Cerebellar nuclear complex (tissue), 1 donor: ENCODE measurements around the gene DIS3L2.
A peak's percentile ranks its signal among the peaks of the same experiment; 100 is the strongest.

ENCODE experiments used
- DNase-seq, 2 experiments: peaks; one replicate each; lab custom pipeline; 2025; lab: John Stamatoyannopoulos, UW

DIS3L2 gene

GRCh38 chr2:231961349-231962166 is at the start of gene DIS3L2:
Gene DIS3L2 (plus strand): TSS chr2:231961713. CDS start chr2:232014928, 53,215 bp downstream.
- peak in 1 of 2 experiments; percentile 27 for DNase-seq

GRCh38 chr2:231914077-231914690 is 47.3 kb upstream of the DIS3L2 start:
- DNase-seq, result no peak

GRCh38 chr2:231917280-231918066 is 44.0 kb upstream of the DIS3L2 start:
- no peak for DNase-seq

- DNase-seq, result no peak
Measured at GRCh38 chr2:231918501-231919330, 42.8 kb upstream of the DIS3L2 start.

- no peak for DNase-seq
Measured at GRCh38 chr2:231919341-231920035, 42.0 kb upstream of the DIS3L2 start.

- no peak for DNase-seq
Measured at GRCh38 chr2:231920366-231920765, 41.1 kb upstream of the DIS3L2 start.

GRCh38 chr2:231920795-231921194 is 40.7 kb upstream of the DIS3L2 start:
- DNase-seq, result no peak

GRCh38 chr2:231922311-231923009 is 39.1 kb upstream of the DIS3L2 start:
- DNase-seq, result no peak

GRCh38 chr2:231923010-231923344 is 38.5 kb upstream of the DIS3L2 start:
- DNase-seq, result no peak

- no peak for DNase-seq
Measured at GRCh38 chr2:231923951-231924888, 37.3 kb upstream of the DIS3L2 start.

- no peak for DNase-seq
Measured at GRCh38 chr2:231924889-231925275, 36.6 kb upstream of the DIS3L2 start.

GRCh38 chr2:231925303-231926179 is 36.0 kb upstream of the DIS3L2 start:
- no peak for DNase-seq

- DNase-seq, result no peak
Measured at GRCh38 chr2:231926180-231926741, 35.3 kb upstream of the DIS3L2 start, which contains the start of gene NPPC. Gene NPPC (minus strand): TSS chr2:231926396. CDS start chr2:231926249, 147 bp downstream.

- no peak for DNase-seq
Measured at GRCh38 chr2:231926761-231927565, 34.5 kb upstream of the DIS3L2 start.

GRCh38 chr2:231927566-231927890 is 34.0 kb upstream of the DIS3L2 start:
- no peak for DNase-seq

- no peak for DNase-seq
Measured at GRCh38 chr2:231928481-231928880, 33.0 kb upstream of the DIS3L2 start.
